Brain microvascular endothelial cell (primary cell): ENCODE data around the gene CRYL1.

Experiments used
- DNase-seq: peaks from one replicate; pipeline ENCODE4 v3.0.0-alpha.2; 2020
- H3K27ac ChIP-seq: fragments of 250-450 bp; sonication (Bioruptor Pico); 2 replicates; pipeline ENCODE4 v1.5.1; 2020; ENCODE audit warnings: mild to moderate bottlenecking, moderate library complexity
- H3K27me3 ChIP-seq: fragments of 250-450 bp; sonication (Bioruptor Pico); replicated peaks from 2 replicates; pipeline ENCODE4 v1.5.1; 2020; ENCODE audit warnings: mild to moderate bottlenecking
- H3K36me3 ChIP-seq: fragments of 250-450 bp; sonication (Bioruptor Pico); replicated peaks from 2 replicates; pipeline ENCODE4 v1.5.1; 2020; ENCODE audit warnings: mild to moderate bottlenecking
- H3K4me3 ChIP-seq: 2 replicates; pipeline ENCODE4 v1.5.1; 2011; ENCODE audit warnings: low read depth, mild to moderate bottlenecking, control low read depth, low read length, moderate library complexity
- CTCF ChIP-seq: IDR thresholded peaks from 2 replicates; pipeline ENCODE4 v1.5.1; 2011; ENCODE audit warnings: low read depth, mild to moderate bottlenecking, moderate library complexity, low read length, control low read depth, inconsistent platforms; ENCODE audit errors: missing control alignments
- in situ Hi-C: cut with HindIII; loops from 2 replicates; pipeline ENCODE4 v1.10.0; 2017; ENCODE audit warnings: low sequenced_read_pairs, low pct_ligation_motif_present

Gene CRYL1

GRCh38 chr13:20359335-20359734 is 166.3 kb downstream of the CRYL1 start:
- no peaks in the 10 kb centered on the region for H3K36me3 ChIP-seq
- no peaks in the 10 kb centered on the region for H3K27me3 ChIP-seq
- peak; percentile 94 for DNase-seq
- H3K4me3 ChIP-seq: no peak overlapping the region
- peak overlapping the region; percentile 15 for H3K27ac ChIP-seq
- no peak for TF ChIP-seq CTCF
- in situ Hi-C loops: no loop called here

GRCh38 chr13:20358022-20358421 is 167.6 kb downstream of the CRYL1 start:
- H3K36me3 ChIP-seq: no peaks in the 10 kb centered on the region
- no peaks in the 10 kb centered on the region for H3K27me3 ChIP-seq
- TF ChIP-seq CTCF: no peak
- H3K4me3 ChIP-seq: no peak overlapping the region
- H3K27ac ChIP-seq: no peak overlapping the region
- no peak for DNase-seq
- in situ Hi-C loops: no loop called here

- no peaks in the 10 kb centered on the region for H3K36me3 ChIP-seq
- no peak for TF ChIP-seq CTCF
- no peak overlapping the region for H3K27ac ChIP-seq
- DNase-seq: no peak
- in situ Hi-C loops: no loop called here
- no peaks in the 10 kb centered on the region for H3K27me3 ChIP-seq
- H3K4me3 ChIP-seq: no peak overlapping the region
Observed at GRCh38 chr13:20356444-20356843, 169.2 kb downstream of the CRYL1 start.

DNA sequence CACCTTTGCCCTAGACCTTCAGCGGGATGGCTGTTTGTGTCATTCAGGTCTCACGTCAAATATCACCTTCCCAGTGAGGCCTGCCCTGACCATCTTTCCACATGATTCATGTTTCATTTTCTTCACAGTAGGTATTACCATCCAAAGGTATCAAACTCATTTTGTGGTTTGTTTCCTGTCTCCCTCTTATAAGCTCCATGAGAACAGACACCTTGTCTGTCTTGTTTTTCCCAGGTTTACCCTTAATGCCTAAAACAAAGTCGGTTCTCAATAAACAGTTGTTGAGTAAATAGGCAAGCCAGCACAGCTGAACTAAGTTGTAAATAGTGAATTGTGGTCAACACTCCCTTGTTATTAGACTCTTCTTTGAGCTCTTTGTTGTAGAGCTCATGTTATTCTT is 170.9 kb downstream of the CRYL1 start:
- in situ Hi-C loops: no loop called here
- Histone ChIP-seq H3K4me3 (no peak overlapping the region), H3K27me3 (no peaks in the 10 kb centered on the region), H3K27ac (no peak overlapping the region), H3K36me3 (no peaks in the 10 kb centered on the region)
- TF ChIP-seq CTCF: no peak
- no peak for DNase-seq

- no peak overlapping the region for H3K27ac ChIP-seq
- no peak for TF ChIP-seq CTCF
- no peak overlapping the region for H3K4me3 ChIP-seq
- H3K36me3 ChIP-seq: no peaks in the 10 kb centered on the region
- H3K27me3 ChIP-seq: no peaks in the 10 kb centered on the region
- DNase-seq: no peak
- in situ Hi-C loops: no loop called here
Observed at GRCh38 chr13:20353973-20354372, 171.7 kb downstream of the CRYL1 start.
